ENCODE measurements around the gene KCNK16. TPM values are rescaled to one million over a fixed set of nuclear protein-coding genes. Genes with fewer than 3 reads are reported as not detected.

KCNK16 gene
- total RNA-seq, 4 donors from 2014 or later: not detected

- H3K4me1 ChIP-seq: no peaks in the 10 kb centered on the region
Measured at GRCh38 chr6:39321761-39322160, 741 bp downstream of the KCNK16 start.

GRCh38 chr6:39320363-39320984 is 2.0 kb downstream of the KCNK16 start:
- TF ChIP-seq POLR2A (IDR thresholded peaks at IDR 0.05) (no peak), EP300 (IDR thresholded peaks at IDR 0.05) (no peak), CTCF (IDR thresholded peaks at IDR 0.05) (no peak)
- Histone ChIP-seq H3K4me1 (no peaks in the 10 kb centered on the region), H3K9me3 (no peaks in the 10 kb centered on the region), H3K4me3 (no peak overlapping the region), H3K27me3 (peaks cover 0 to 7% of the 10 kb centered on the region in 2 donors), H3K27ac (peak overlapping the region in 1 of 4 donors; percentile 18), H3K36me3 (no peaks in the 10 kb centered on the region)
- WGBS, 2 donors: 74 to 80% methylated on average over 10 of the region's 10 CpGs
- DNase-seq (ENCODE audit: low spot score in 2 of 2): no peak

More at GRCh38 chr6:39321761-39322160, 741 bp downstream of the KCNK16 start:
- Histone ChIP-seq H3K4me3 (no peak overlapping the region), H3K9me3 (no peaks in the 10 kb centered on the region), H3K27me3 (no peaks in the 10 kb centered on the region), H3K27ac (no peak overlapping the region), H3K36me3 (no peaks in the 10 kb centered on the region)
- DNase-seq (ENCODE audit: low spot score in 2 of 2): no peak
- TF ChIP-seq EP300 (IDR thresholded peaks at IDR 0.05): no peak
- no peak for TF ChIP-seq CTCF (IDR thresholded peaks at IDR 0.05)
- WGBS, 2 donors: 70 to 74% methylated on average over 5 of the region's 5 CpGs

GRCh38 chr6:39319621-39320362 is 2.7 kb downstream of the KCNK16 start:
- TF ChIP-seq EP300 (IDR thresholded peaks at IDR 0.05) (no peak), POLR2A (IDR thresholded peaks at IDR 0.05) (no peak), CTCF (IDR thresholded peaks at IDR 0.05) (no peak)
- no peaks in the 10 kb centered on the region for H3K9me3 ChIP-seq
- peak overlapping the region in 1 of 4 donors; percentile 18 for H3K27ac ChIP-seq
- H3K27me3 ChIP-seq: peaks cover 0 to 14% of the 10 kb centered on the region in 2 donors
- WGBS, 2 donors: 66 to 68% methylated on average over 13 of the region's 13 CpGs
- H3K36me3 ChIP-seq: no peaks in the 10 kb centered on the region
- no peaks in the 10 kb centered on the region for H3K4me1 ChIP-seq
- no peak for DNase-seq (ENCODE audit: low spot score in 2 of 2)
- no peak overlapping the region for H3K4me3 ChIP-seq

- H3K27me3 ChIP-seq: peaks cover 0 to 39% of the 10 kb centered on the region in 2 donors
- H3K9me3 ChIP-seq: no peaks in the 10 kb centered on the region
- no peaks in the 10 kb centered on the region for H3K36me3 ChIP-seq
- H3K4me3 ChIP-seq: no peak overlapping the region
- H3K27ac ChIP-seq: no peak overlapping the region
- no peak for DNase-seq (ENCODE audit: low spot score in 2 of 2)
- H3K4me1 ChIP-seq: peaks cover 0 to 17% (median 11%) of the 10 kb centered on the region in 4 donors
- no peak for TF ChIP-seq CTCF (IDR thresholded peaks at IDR 0.05)
- TF ChIP-seq POLR2A (IDR thresholded peaks at IDR 0.05): no peak
- WGBS, 2 donors: 94 to 95% methylated on average over 3 of the region's 3 CpGs
Measured at GRCh38 chr6:39317256-39317655, 5.2 kb downstream of the KCNK16 start.

- WGBS, 2 donors: 12 to 17% methylated on average over 21 to 27 of the region's 28 CpGs
- Histone ChIP-seq H3K27me3 (peaks cover 0 to 47% of the 10 kb centered on the region in 2 donors), H3K4me3 (peak within 1 kb of the TSS in 3 of 4 donors; percentile 19 to 45 (median 20)), H3K9me3 (no peaks in the 10 kb centered on the region), H3K36me3 (no peaks in the 10 kb centered on the region), H3K4me1 (peaks cover 0 to 17% (median 11%) of the 10 kb centered on the region in 4 donors), H3K27ac (no peak within 1 kb of the TSS)
- DNase-seq (ENCODE audit: low spot score in 2 of 2): no peak
- TF ChIP-seq EP300 (IDR thresholded peaks at IDR 0.05) (no peak), CTCF (IDR thresholded peaks at IDR 0.05) (no peak), POLR2A (IDR thresholded peaks at IDR 0.05) (no peak)
Measured at GRCh38 chr6:39314273-39314795, 8.2 kb downstream of the KCNK16 start, which contains the start of gene KCNK17. Gene KCNK17 (minus strand): TSS chr6:39314419. CDS start chr6:39314320, 99 bp downstream.
